Measurements from ENCODE around the gene SLCO4A1.
"Not testable (repeated sequence)": the region's sequence is repeated elsewhere in the genome, so short reads cannot be mapped to it uniquely, and the experiment has no call there.

SLCO4A1 gene

GRCh38 chr20:62623488-62624324 lies 18.6 kb upstream of the SLCO4A1 start:
- peak; percentile 82 for DNase-seq

GRCh38 chr20:62624325-62624690 lies 18.0 kb upstream of the SLCO4A1 start:
- DNase-seq, result peak; percentile 17

- no peak for DNase-seq
Observed at GRCh38 chr20:62624719-62625453, 17.4 kb upstream of the SLCO4A1 start.

GRCh38 chr20:62625516-62625915 lies 16.8 kb upstream of the SLCO4A1 start:
- DNase-seq, result no peak

- DNase-seq, result no peak
Observed at GRCh38 chr20:62625921-62626547, 16.3 kb upstream of the SLCO4A1 start.

GRCh38 chr20:62627425-62627824 lies 14.9 kb upstream of the SLCO4A1 start:
- DNase-seq, result not testable (repeated sequence)

GRCh38 chr20:62627901-62628612 lies 14.2 kb upstream of the SLCO4A1 start:
- DNase-seq, result no peak

- no peak for DNase-seq
Observed at GRCh38 chr20:62628691-62629090, 13.6 kb upstream of the SLCO4A1 start.

GRCh38 chr20:62629864-62630470 lies 12.3 kb upstream of the SLCO4A1 start:
- DNase-seq, result no peak

GRCh38 chr20:62631336-62632308 lies 10.7 kb upstream of the SLCO4A1 start:
- DNase-seq, result peak; percentile 46

- peak; percentile 44 for DNase-seq
Observed at GRCh38 chr20:62632575-62633090, 9.7 kb upstream of the SLCO4A1 start.

- DNase-seq, result no peak
Observed at GRCh38 chr20:62633598-62634329, 8.5 kb upstream of the SLCO4A1 start.

- no peak for DNase-seq
Observed at GRCh38 chr20:62634330-62634967, 7.9 kb upstream of the SLCO4A1 start.

GRCh38 chr20:62635232-62635631 lies 7.1 kb upstream of the SLCO4A1 start:
- DNase-seq, result no peak

GRCh38 chr20:62635852-62636251 lies 6.5 kb upstream of the SLCO4A1 start:
- no peak for DNase-seq

GRCh38 chr20:62636446-62636845 lies 5.9 kb upstream of the SLCO4A1 start:
- DNase-seq, result no peak

GRCh38 chr20:62637110-62637509 lies 5.2 kb upstream of the SLCO4A1 start:
- DNase-seq, result no peak

- DNase-seq, result no peak
Observed at GRCh38 chr20:62637521-62638054, 4.7 kb upstream of the SLCO4A1 start.

GRCh38 chr20:62638055-62638570 lies 4.2 kb upstream of the SLCO4A1 start:
- DNase-seq, result no peak
